NCI-H1105 (cell line): ENCODE measurements around the gene CELF1.

Source experiments
- DNase-seq: peaks from one replicate; lab custom pipeline; 2025; lab: John Stamatoyannopoulos, UW

The CELF1 gene

GRCh38 chr11:47508240-47508957 is 44.5 kb downstream of the CELF1 start:
- DNase-seq, result no peak

DNA sequence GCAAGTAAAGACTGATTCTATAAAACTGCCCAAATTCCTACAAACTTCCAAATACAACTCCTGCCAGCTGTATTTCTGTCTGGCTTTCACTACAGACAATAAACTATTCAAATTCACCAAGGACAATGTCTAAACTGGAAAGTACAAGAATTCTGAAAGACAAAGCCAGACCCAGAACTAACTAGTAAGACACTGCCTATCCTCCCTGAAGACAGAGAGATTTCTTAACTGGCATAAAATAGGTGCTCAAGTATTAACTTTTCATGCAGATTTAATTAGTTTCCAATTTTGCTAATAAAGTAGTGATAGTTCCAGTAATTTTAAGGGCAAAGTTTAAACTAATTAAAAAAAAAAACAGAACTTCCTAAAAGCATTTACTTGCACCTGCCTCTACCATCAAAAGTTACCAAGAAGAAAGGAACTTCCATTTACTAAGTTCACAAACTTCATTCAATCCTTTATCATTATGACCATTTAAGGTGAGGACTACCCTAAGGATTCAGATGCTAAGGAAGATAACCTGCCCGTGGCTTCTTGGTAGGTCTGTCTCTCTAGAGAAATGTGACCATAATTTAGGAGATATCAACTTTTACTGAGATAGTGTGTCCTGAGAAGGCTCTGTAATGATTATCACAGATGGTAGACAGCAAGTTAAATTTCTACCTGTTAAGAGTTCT is 45.2 kb downstream of the CELF1 start:
- DNase-seq, result no peak

GRCh38 chr11:47506795-47507562 is 46.0 kb downstream of the CELF1 start:
- no peak for DNase-seq

- DNase-seq, result no peak
These were observed 46.6 kb downstream of the CELF1 start for GRCh38 chr11:47506373-47506772.

GRCh38 chr11:47504910-47505309 is 48.0 kb downstream of the CELF1 start:
- DNase-seq, result no peak

GRCh38 chr11:47503227-47503626 is 49.7 kb downstream of the CELF1 start:
- no peak for DNase-seq

DNA sequence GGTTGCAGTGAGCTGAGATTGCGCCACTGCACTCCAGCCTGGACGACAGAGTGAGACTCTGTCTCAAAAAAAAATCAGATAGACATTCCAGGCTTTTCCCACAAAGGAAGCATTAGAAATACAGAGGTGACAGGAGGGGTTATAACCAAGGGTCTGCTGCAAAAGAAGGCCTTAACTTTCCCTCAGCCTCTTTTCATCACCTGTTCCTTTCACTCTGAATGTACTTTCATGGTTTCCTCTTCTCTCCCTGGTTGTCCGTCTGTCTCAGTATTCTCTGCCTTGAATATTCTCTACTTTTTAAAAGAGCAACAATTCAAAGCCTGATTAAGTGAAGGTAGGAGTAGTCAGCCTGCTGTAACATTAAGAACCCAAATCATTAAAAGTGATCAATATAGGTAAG is 50.2 kb downstream of the CELF1 start:
- no peak for DNase-seq

GRCh38 chr11:47501101-47501500 is 51.8 kb downstream of the CELF1 start:
- no peak for DNase-seq

- DNase-seq, result no peak
These were observed 52.8 kb downstream of the CELF1 start for GRCh38 chr11:47500121-47500520.

GRCh38 chr11:47499614-47500013 is 53.3 kb downstream of the CELF1 start:
- no peak for DNase-seq

DNA sequence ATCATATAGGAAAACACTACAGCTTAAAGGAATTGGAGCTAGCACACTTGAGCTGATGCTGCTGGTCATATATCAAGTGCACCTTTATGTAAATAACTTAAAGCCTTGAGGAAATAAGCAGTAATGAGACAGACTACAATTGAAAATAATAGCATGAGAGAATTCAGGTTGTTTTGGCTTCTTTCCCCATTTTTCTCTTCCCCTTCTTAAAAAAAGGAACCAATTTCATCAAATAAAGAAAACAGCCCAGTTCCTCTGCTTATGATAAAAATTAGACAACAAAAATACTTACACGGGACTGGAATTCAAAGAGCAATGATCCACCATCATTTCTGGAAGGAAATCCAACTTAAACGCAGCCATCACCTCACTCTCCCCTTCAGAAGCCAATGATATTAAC is 53.8 kb downstream of the CELF1 start:
- DNase-seq, result no peak

- no peak for DNase-seq
These were observed 54.3 kb downstream of the CELF1 start for GRCh38 chr11:47498584-47499152.

DNA sequence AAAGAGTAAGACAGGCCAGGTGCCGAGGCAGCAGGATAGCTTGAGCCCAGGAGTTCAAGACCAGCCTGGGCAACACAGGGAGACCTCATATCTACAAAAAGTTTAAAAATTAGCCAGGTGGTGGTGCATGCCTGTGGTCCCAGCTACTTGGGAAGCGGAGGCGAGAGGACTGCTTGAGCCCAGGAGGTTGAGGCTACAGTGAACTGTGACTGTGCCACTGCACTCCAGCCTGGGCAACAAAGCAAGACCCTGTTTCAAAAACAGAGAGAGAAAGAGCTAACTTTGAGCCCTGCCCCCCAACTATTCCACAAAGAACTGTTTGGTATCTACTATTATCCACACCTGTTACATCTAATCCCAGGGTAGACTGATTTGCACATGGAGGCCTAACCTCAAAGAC is 54.8 kb downstream of the CELF1 start:
- DNase-seq, result no peak

- DNase-seq, result no peak
These were observed 56.1 kb downstream of the CELF1 start for GRCh38 chr11:47496808-47497207.

- DNase-seq, result no peak
These were observed 57.1 kb downstream of the CELF1 start for GRCh38 chr11:47495856-47496217.

- no peak for DNase-seq
These were observed 57.7 kb downstream of the CELF1 start for GRCh38 chr11:47495011-47495855.

- DNase-seq, result no peak
These were observed 63.6 kb downstream of the CELF1 start for GRCh38 chr11:47489395-47489755.

DNA sequence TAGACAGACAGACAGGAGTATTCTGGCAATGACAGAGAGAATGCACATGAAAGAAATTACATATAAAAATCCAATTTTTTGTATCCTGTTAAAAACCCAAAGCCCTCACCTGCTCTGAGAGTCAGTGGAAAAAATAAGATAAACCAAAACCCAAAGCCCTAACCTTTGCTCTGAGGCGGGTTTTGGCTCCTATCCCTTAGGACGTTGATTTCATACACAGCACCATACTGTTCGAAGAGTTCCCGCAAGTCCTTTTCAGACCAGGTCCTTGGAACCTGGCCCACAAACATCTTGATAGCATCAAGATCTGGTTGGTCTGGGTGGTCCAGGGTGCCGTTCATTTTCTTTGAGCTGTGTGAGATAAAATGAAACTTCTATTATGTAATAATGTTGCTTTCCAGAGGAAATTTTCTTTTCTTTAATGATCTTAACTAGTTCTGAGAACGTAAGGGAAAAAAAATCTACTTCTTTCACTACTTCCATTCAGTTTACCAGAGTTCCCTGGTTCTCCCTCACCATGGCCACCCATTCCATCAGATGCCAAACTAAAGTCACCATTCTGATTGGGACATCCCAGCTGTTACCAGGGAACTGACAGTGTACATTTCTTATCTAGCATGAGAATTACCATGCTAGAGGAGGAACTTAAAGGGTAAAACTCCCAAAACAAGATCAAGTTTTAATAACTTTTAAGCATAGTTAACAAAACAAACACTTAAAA is 64.1 kb downstream of the CELF1 start:
- DNase-seq, result no peak

- DNase-seq, result no peak
These were observed 64.8 kb downstream of the CELF1 start for GRCh38 chr11:47488111-47488510.

DNA sequence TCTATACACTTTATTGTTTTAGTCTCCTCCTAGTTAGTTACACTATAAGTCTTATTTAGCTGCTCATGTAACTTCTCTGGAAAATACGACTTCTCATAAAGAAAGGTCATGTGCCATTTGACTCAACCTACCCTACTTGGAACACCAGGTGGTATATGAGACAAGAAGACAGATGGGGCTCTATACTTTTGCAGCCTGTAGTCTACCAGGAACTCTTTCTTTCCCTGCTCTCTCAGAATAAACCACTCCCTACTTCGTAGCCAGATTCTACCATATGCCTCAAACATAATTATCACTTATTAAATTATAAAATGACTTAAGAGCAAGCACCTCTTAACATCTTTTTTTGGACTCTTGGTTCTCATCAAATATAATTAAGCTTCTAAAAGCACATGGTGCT is 65.5 kb downstream of the CELF1 start:
- DNase-seq, result no peak

DNA sequence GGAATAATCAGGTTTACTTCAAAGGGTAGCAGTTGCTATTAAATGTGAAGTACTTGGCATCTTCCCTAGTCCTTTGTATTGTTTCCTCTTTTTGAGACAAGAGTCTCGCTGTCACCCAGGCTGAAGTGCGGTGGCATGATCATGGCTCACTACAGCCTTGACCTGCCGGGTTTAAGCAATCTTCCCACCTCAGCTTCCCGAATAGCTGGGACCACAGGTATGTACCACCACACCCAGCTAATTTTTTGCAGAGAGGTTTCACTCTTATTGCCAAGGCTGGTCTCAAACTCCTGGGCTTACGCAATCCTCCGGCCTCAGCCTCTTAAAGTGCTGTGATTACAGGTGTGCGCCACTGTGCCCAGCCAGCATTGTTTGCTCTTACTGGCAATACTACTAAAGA is 67.8 kb downstream of the CELF1 start:
- DNase-seq, result no peak
